ENCODE measurements around the gene DBT.
"Not testable (repeated sequence)": the region's sequence is repeated elsewhere in the genome, so short reads cannot be mapped to it uniquely, and the experiment has no call there.

Gene DBT

DNA sequence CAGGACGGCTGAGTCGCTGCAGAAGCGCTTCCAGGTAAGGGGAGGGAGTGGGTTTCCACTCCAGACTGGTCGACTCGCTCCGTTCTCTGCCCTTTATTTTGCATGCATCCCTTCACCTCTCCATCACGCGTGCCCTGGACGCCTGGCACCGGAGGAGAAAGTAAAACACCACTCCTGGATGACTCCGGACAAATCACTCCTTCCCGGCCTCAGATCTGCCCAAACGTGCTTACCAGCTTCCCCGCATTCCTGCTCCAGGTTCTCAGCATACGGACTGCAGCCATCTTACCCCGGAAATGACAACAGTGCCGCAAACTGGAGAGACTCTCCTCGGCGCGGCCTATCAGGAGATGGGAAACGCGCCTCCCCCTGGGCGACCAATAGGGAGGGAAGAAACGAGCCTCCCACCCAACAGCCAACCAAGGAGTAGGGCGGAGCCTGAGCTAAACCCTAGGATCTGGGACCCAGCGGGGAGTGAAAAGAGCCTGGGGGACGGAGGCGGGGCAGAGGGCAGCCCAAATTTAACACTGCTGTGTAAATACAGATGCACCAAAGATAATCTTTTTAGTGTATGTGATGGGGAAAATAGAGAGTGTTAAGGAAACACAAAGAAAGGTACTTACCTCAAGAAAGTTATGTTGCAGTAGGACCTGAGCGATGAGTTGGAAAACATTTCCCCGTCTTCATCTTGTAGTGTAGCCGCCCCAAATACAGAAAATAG is at the start of gene DBT:
Gene DBT, minus strand, starts transcription at position 298 of the 721 bp plus-strand sequence. Its CDS starts 14 bp downstream, at position 284.
- peaks cover 13 to 17% of the 10 kb centered on the region in 2 donors for H3K4me1 ChIP-seq (ENCODE audit: control insufficient read depth in 1 of 2, insufficient read depth in 2 of 2, low read length in 2 of 2)
- H3K27me3 ChIP-seq (ENCODE audit: control insufficient read depth in 1 of 2, insufficient read depth in 2 of 2, low read length in 2 of 2), result no peaks in the 10 kb centered on the region
- no peaks in the 10 kb centered on the region for H3K36me3 ChIP-seq (ENCODE audit: control insufficient read depth in 1 of 2, insufficient read depth in 2 of 2, low read length in 2 of 2)
- peak within 1 kb of the TSS; percentile 98 for H3K4me3 ChIP-seq (ENCODE audit: low read depth in 1 of 2, low read length in 2 of 2)
- peak within 1 kb of the TSS; percentile 60 for H3K27ac ChIP-seq (ENCODE audit: low read depth, low read length)
- no peaks in the 10 kb centered on the region for H3K9me3 ChIP-seq (ENCODE audit: control insufficient read depth in 1 of 2, low read length in 2 of 2)
- peak within 1 kb of the TSS; percentile 93 to 95 for H3K9ac ChIP-seq (ENCODE audit: low read depth in 1 of 2, low read length in 2 of 2)

DNA sequence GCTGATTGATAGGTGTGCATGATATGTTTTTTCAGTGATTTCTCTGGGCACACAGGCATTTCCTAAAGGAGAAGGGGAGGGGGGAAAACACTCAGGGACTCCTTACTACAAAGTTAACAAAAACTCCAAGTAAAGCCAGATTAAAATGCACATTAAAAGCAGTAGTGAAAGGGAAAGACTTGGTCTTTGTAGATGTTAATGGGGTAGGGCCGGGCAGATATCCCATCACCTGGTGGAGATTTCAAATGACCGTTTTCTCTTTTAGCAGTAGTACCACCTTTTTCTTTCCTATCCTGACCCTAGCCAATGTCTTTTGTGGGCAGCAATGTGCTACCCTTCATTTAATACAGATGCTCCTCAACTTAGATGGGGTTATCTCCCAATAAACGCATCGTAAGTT is 48.9 kb upstream of the DBT start:
- no peak overlapping the region for H3K9ac ChIP-seq (ENCODE audit: low read depth in 1 of 2, low read length in 2 of 2)
- H3K27me3 ChIP-seq (ENCODE audit: control insufficient read depth in 1 of 2, insufficient read depth in 2 of 2, low read length in 2 of 2), result no peaks in the 10 kb centered on the region
- H3K4me3 ChIP-seq (ENCODE audit: low read depth in 1 of 2, low read length in 2 of 2), result no peak overlapping the region
- no peaks in the 10 kb centered on the region for H3K9me3 ChIP-seq (ENCODE audit: control insufficient read depth in 1 of 2, low read length in 2 of 2)
- no peaks in the 10 kb centered on the region for H3K36me3 ChIP-seq (ENCODE audit: control insufficient read depth in 1 of 2, insufficient read depth in 2 of 2, low read length in 2 of 2)
- H3K27ac ChIP-seq (ENCODE audit: low read depth, low read length), result no peak overlapping the region
- no peaks in the 10 kb centered on the region for H3K4me1 ChIP-seq (ENCODE audit: control insufficient read depth in 1 of 2, insufficient read depth in 2 of 2, low read length in 2 of 2)

DNA sequence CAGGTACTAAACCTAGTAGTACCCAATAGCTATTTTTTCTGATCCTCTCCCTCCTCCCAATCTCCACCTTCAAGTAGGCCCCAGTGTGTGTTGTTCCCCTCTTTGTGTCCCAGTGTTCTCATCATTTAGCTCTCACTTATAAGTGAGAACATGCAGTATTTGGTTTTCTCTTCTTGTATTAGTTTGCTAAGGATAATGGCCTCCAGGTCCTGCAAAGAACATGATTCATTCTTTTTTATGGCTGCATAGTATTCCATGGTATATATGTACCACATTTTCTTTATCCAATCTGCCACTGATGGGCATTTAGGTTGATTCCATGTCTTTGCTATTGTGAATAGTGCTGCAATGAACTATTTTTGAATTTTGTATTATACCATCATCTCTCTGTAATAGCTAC is 47.4 kb upstream of the DBT start:
- not testable (repeated sequence) for H3K36me3 ChIP-seq (ENCODE audit: control insufficient read depth in 1 of 2, insufficient read depth in 2 of 2, low read length in 2 of 2); H3K27me3 ChIP-seq (ENCODE audit: control insufficient read depth in 1 of 2, insufficient read depth in 2 of 2, low read length in 2 of 2); H3K4me1 ChIP-seq (ENCODE audit: control insufficient read depth in 1 of 2, insufficient read depth in 2 of 2, low read length in 2 of 2)

DNA sequence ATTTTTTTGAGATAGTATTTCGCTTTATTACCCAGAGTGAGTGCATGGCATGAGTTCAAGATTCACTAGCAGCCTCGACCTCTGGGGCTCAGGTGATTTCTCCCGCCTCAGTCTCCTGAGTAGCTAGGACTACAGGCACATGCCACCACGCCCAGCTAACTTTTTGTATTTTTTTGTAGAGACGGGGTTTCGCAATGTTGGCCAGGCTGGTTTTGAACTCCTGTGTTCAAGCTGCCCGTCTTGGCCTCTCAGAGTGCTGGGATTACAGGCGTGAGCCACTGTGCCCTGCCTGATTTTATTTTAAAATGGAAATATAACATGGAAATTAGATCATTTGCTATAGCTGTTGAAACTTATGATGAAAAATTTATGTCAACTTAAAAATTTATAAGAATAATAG is 46.5 kb upstream of the DBT start:
- Histone ChIP-seq H3K9me3 (ENCODE audit: control insufficient read depth in 1 of 2, low read length in 2 of 2) (no peaks in the 10 kb centered on the region), H3K4me3 (ENCODE audit: low read depth in 1 of 2, low read length in 2 of 2) (no peak overlapping the region), H3K9ac (ENCODE audit: low read depth in 1 of 2, low read length in 2 of 2) (no peak overlapping the region), H3K4me1 (ENCODE audit: control insufficient read depth in 1 of 2, insufficient read depth in 2 of 2, low read length in 2 of 2) (no peaks in the 10 kb centered on the region), H3K27me3 (ENCODE audit: control insufficient read depth in 1 of 2, insufficient read depth in 2 of 2, low read length in 2 of 2) (no peaks in the 10 kb centered on the region), H3K27ac (ENCODE audit: low read depth, low read length) (no peak overlapping the region), H3K36me3 (ENCODE audit: control insufficient read depth in 1 of 2, insufficient read depth in 2 of 2, low read length in 2 of 2) (peaks cover 11 to 12% of the 10 kb centered on the region in 2 donors)

More for the DNA sequence above, 47.4 kb upstream of the DBT start:
- H3K9me3 ChIP-seq (ENCODE audit: control insufficient read depth in 1 of 2, low read length in 2 of 2); H3K9ac ChIP-seq (ENCODE audit: low read depth in 1 of 2, low read length in 2 of 2); H3K4me3 ChIP-seq (ENCODE audit: low read depth in 1 of 2, low read length in 2 of 2); H3K27ac ChIP-seq (ENCODE audit: low read depth, low read length): not testable (repeated sequence)

DNA sequence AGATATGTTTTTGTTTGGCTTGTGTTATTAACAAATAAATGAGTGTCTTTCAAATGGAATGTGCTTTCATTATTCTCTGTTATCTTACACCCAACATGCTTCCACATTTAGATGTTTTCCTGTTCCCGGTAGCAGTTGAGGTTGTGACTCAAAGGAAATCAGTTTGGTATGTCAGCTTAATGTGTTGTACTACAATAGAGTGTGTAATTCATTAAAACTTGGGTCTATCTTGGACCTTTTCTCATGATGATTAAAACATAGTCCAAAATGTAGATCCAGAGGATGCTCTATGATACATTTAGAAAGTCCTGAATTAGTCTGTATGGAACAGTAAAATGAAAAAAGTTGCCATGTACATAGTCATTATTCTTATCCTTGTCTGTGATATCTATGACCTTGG is 43.1 kb upstream of the DBT start:
- Histone ChIP-seq H3K9ac (ENCODE audit: low read depth in 1 of 2, low read length in 2 of 2) (no peak overlapping the region), H3K27me3 (ENCODE audit: control insufficient read depth in 1 of 2, insufficient read depth in 2 of 2, low read length in 2 of 2) (no peaks in the 10 kb centered on the region), H3K36me3 (ENCODE audit: control insufficient read depth in 1 of 2, insufficient read depth in 2 of 2, low read length in 2 of 2) (peaks cover 21 to 32% of the 10 kb centered on the region in 2 donors), H3K9me3 (ENCODE audit: control insufficient read depth in 1 of 2, low read length in 2 of 2) (no peaks in the 10 kb centered on the region), H3K27ac (ENCODE audit: low read depth, low read length) (no peak overlapping the region), H3K4me3 (ENCODE audit: low read depth in 1 of 2, low read length in 2 of 2) (no peak overlapping the region), H3K4me1 (ENCODE audit: control insufficient read depth in 1 of 2, insufficient read depth in 2 of 2, low read length in 2 of 2) (no peaks in the 10 kb centered on the region)

DNA sequence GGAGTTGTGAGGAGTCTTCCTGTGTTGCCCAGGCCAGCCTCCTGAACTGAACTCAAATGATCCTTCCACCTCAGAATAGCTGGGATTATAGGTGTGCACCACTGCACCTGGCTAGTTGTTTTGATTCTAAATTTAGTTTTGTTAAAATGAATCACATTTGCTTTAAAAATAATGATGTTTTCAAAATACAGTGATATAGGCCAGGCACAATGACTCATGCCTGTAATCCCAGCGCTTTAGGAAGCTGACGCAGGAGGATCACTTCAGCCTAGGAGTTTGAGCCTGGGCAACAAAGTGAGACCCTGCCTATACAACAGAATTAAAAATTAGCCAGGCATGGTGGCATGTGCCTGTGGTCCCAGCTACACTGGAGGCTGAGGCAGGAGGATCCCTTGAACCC is 40.7 kb upstream of the DBT start:
- H3K4me3 ChIP-seq (ENCODE audit: low read depth in 1 of 2, low read length in 2 of 2), result no peak overlapping the region
- no peak overlapping the region for H3K9ac ChIP-seq (ENCODE audit: low read depth in 1 of 2, low read length in 2 of 2)
- no peak overlapping the region for H3K27ac ChIP-seq (ENCODE audit: low read depth, low read length)
- H3K27me3 ChIP-seq (ENCODE audit: control insufficient read depth in 1 of 2, insufficient read depth in 2 of 2, low read length in 2 of 2), result no peaks in the 10 kb centered on the region
- no peaks in the 10 kb centered on the region for H3K9me3 ChIP-seq (ENCODE audit: control insufficient read depth in 1 of 2, low read length in 2 of 2)
- no peaks in the 10 kb centered on the region for H3K4me1 ChIP-seq (ENCODE audit: control insufficient read depth in 1 of 2, insufficient read depth in 2 of 2, low read length in 2 of 2)
- peaks cover 29 to 49% of the 10 kb centered on the region in 2 donors for H3K36me3 ChIP-seq (ENCODE audit: control insufficient read depth in 1 of 2, insufficient read depth in 2 of 2, low read length in 2 of 2)

DNA sequence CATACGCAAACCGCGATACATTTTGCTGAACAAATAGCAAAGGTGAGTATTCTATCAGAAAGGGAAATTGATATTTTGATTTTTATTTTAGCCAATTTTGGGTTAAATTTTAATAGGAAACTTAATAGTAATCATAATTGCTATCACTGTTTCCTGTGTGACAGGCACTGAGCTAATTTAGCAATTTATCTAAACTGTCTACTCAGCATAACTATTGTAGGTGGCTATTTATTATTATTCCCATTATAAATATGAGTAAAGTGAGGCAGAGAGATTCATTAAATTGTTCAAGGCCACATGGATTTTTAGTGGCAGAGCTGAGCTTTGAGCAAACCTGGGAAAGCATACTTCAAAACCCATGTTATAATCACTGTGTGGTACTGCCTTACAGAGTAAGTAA is 37.5 kb upstream of the DBT start:
- Histone ChIP-seq H3K27me3 (ENCODE audit: control insufficient read depth in 1 of 2, insufficient read depth in 2 of 2, low read length in 2 of 2) (no peaks in the 10 kb centered on the region), H3K9me3 (ENCODE audit: control insufficient read depth in 1 of 2, low read length in 2 of 2) (no peaks in the 10 kb centered on the region), H3K9ac (ENCODE audit: low read depth in 1 of 2, low read length in 2 of 2) (no peak overlapping the region), H3K4me3 (ENCODE audit: low read depth in 1 of 2, low read length in 2 of 2) (no peak overlapping the region), H3K36me3 (ENCODE audit: control insufficient read depth in 1 of 2, insufficient read depth in 2 of 2, low read length in 2 of 2) (peaks cover 29 to 59% of the 10 kb centered on the region in 2 donors), H3K4me1 (ENCODE audit: control insufficient read depth in 1 of 2, insufficient read depth in 2 of 2, low read length in 2 of 2) (no peaks in the 10 kb centered on the region), H3K27ac (ENCODE audit: low read depth, low read length) (no peak overlapping the region)

DNA sequence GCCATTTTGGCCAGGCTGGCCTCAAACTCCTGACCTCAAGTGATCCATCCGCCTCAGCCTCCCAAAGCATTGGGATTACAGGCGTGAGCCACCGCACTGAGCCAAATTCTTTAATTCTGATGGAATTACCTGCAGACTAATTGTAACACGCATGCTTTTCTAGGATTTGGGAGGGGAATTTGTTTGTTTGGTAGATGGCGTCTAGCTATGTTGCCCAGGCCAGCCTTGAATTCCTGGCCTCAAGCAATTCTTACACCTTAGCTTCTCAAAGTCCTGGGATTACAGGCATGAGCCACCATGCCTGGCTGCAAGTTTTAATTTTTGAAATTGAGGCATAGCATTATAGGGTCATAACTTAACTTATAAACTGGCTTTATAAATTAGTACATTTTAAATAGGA is 35.0 kb upstream of the DBT start:
- Histone ChIP-seq H3K4me1 (ENCODE audit: control insufficient read depth in 1 of 2, insufficient read depth in 2 of 2, low read length in 2 of 2) (no peaks in the 10 kb centered on the region), H3K27ac (ENCODE audit: low read depth, low read length) (no peak overlapping the region), H3K9me3 (ENCODE audit: control insufficient read depth in 1 of 2, low read length in 2 of 2) (no peaks in the 10 kb centered on the region), H3K36me3 (ENCODE audit: control insufficient read depth in 1 of 2, insufficient read depth in 2 of 2, low read length in 2 of 2) (peaks cover 22 to 71% of the 10 kb centered on the region in 2 donors), H3K9ac (ENCODE audit: low read depth in 1 of 2, low read length in 2 of 2) (no peak overlapping the region), H3K4me3 (ENCODE audit: low read depth in 1 of 2, low read length in 2 of 2) (no peak overlapping the region), H3K27me3 (ENCODE audit: control insufficient read depth in 1 of 2, insufficient read depth in 2 of 2, low read length in 2 of 2) (no peaks in the 10 kb centered on the region)

DNA sequence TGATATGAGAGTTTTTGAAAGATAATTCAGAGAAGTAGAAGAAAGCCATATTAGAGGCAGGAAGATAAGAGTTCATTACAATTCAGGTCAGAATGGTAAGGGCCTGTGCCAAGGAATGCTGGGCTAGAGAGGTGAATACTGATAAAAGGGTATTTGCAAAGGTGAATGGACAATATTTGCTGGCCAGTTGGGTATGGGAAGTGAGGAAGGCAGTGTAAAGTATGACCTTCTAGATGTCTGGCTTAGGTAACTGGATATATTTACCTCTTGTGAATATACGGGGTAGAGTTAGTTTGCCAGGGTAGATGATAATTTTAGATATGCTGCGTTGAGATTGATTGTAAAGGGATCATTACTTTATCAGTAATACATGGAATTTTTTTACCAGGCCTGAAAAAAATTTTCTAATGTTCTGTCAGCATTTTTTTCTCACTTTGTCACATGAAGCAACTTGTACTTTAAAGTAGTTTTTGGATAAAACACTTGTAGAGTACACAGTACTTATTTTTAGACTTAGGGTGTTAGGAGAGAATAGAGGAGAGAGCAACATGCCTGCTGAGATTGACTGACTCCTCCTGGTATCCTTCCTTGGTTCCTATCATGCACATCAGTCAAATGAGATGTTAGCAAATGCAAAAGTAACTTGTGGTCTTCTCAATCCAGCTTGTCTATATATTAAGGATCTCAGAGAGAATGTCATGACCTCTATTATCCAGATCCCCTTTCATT is 30.5 kb upstream of the DBT start:
- Histone ChIP-seq H3K27me3 (ENCODE audit: control insufficient read depth in 1 of 2, insufficient read depth in 2 of 2, low read length in 2 of 2) (no peaks in the 10 kb centered on the region), H3K9me3 (ENCODE audit: control insufficient read depth in 1 of 2, low read length in 2 of 2) (no peaks in the 10 kb centered on the region), H3K9ac (ENCODE audit: low read depth in 1 of 2, low read length in 2 of 2) (no peak overlapping the region), H3K36me3 (ENCODE audit: control insufficient read depth in 1 of 2, insufficient read depth in 2 of 2, low read length in 2 of 2) (peaks cover 31 to 71% of the 10 kb centered on the region in 2 donors), H3K27ac (ENCODE audit: low read depth, low read length) (no peak overlapping the region), H3K4me3 (ENCODE audit: low read depth in 1 of 2, low read length in 2 of 2) (no peak overlapping the region), H3K4me1 (ENCODE audit: control insufficient read depth in 1 of 2, insufficient read depth in 2 of 2, low read length in 2 of 2) (no peaks in the 10 kb centered on the region)

DNA sequence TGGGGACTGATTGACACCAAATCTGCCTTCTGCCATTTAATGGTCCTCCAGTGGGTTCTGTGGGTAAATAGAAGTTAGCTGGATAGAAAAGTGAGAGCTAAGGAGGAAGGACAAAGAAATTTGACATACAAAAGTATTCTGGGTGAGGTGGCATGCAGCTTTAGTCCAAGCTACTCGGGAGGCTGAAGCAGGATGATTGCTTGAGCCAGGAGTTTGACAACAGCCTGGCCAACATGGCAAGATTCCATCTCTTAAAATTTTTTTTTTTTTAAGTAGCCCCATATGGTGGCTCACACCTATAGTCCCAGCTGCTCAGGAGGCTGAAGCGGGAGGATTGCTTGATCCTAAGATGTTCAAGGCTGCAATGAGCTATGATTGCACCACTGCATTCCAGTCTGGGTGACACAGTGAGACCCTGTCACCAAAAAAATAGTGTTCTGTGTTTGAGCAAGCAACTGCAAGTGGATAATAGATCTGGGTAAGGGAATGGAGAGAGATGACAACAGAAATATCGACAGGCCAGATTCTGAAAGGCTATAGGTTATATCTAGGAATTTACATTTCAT is 29.8 kb upstream of the DBT start:
- Histone ChIP-seq H3K9me3 (ENCODE audit: control insufficient read depth in 1 of 2, low read length in 2 of 2) (no peaks in the 10 kb centered on the region), H3K36me3 (ENCODE audit: control insufficient read depth in 1 of 2, insufficient read depth in 2 of 2, low read length in 2 of 2) (peaks cover 28 to 71% of the 10 kb centered on the region in 2 donors), H3K4me3 (ENCODE audit: low read depth in 1 of 2, low read length in 2 of 2) (no peak overlapping the region), H3K27ac (ENCODE audit: low read depth, low read length) (no peak overlapping the region), H3K27me3 (ENCODE audit: control insufficient read depth in 1 of 2, insufficient read depth in 2 of 2, low read length in 2 of 2) (no peaks in the 10 kb centered on the region), H3K9ac (ENCODE audit: low read depth in 1 of 2, low read length in 2 of 2) (no peak overlapping the region), H3K4me1 (ENCODE audit: control insufficient read depth in 1 of 2, insufficient read depth in 2 of 2, low read length in 2 of 2) (no peaks in the 10 kb centered on the region)
